GM21576 (cell line): ENCODE results near the gene FN3K.

Experiments
- ATAC-seq: cut with Tn5 transposase; IDR thresholded peaks from one replicate; pipeline ENCODE4 v1.9.1; 2021; ENCODE audit warnings: mild to moderate bottlenecking, moderate library complexity; ENCODE audit not compliant: unreplicated experiment

Gene FN3K

DNA sequence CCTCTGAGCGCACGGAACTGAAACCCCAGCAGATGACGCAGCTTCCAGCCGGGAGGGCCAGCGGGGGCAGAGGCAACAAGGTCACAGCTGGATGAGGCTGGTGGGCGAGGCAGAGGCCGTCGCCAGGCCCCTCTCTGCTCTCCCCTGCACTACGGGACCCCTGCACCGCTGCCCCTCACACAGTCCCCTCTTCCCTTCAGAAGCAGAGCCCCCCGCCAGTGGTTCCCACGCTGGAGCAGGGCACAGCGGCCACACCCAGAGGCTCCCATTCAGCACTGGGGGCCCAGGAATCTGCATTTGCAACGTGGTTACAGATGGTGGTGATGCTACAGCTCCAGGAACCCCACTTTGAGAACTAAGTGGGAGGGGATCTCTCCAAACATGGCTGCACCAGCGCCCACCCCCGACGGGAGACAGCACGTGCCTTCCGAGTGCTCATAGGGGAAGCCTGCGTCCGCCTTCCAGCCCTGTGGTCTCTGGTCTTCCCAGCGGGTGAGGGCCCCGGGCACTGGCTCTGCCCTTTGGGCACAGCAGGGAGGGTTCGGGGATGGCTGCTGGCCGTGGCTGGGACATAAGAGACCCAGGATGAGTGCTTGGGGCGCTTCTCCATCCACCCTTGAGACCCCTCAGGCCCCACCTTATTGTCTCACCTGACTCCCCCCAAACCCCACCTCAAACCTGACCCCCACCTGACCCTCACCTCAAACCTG lies 32.2 kb upstream of the FN3K start:
- ATAC-seq, result no peak

- ATAC-seq, result no peak
Measured at GRCh38 chr17:82703935-82704865, 31.2 kb upstream of the FN3K start.

DNA sequence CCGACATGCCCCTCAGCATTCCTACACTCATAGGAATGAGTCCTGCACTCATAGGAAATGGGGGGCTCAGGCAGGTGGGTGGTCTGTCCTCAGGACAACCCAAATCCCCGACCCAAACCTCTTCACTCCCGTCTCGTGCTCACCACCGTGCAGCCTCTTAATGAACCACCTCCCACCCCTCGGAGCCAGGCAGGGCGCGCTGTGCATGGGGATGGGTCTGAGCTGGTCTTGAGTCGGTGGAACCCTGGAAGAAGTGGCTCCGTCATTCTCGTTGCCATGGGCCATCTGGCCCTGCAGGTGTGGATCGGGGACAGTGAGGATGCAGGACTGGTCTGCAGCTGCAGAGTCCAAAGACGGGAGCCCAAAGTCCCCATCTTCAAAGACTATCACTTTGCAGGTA lies 30.5 kb upstream of the FN3K start:
- ATAC-seq, result no peak

GRCh38 chr17:82705756-82706155 lies 29.7 kb upstream of the FN3K start:
- ATAC-seq, result no peak

GRCh38 chr17:82709024-82709675 lies 26.3 kb upstream of the FN3K start:
- ATAC-seq, result no peak

DNA sequence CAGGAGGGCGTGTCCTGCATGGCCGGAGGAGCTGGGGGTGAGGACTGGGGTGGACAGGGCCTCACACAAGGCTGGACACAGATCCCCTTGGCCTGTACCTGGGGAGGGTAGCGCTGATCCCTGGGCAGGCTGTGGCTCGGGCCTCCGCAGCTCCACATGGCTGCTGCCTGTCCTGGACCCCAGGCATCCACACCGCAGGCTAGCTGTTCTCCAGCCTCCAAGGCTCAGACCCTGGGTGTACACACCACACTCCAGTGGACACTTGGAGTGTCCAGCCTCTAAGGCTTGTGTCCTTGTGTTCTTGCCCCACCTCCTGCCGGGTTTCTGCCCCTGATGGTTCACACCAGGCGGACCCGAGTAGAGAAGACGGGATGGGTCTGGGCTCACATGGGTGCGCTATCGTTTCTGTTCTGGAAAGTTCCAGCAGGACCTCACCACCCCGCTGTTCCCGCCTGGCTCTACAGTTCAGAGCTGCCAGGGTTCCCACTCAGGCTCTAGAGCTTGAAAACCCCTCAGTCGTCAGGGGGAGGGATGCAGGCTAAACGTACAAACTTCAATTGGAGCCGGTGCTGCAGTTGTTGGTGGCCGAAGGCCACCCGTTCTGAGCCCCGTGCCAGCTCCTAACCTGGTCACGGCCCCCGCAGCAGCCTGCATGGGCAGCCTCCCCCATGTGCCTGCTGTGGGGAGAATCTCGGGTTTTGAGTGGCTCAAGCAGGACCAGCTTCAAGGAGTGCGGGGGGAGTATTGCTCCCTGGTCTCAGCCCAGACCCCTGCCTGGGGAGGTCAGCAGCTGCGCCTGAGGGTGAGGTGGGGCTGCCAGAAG lies 25.5 kb upstream of the FN3K start:
- no peak for ATAC-seq

DNA sequence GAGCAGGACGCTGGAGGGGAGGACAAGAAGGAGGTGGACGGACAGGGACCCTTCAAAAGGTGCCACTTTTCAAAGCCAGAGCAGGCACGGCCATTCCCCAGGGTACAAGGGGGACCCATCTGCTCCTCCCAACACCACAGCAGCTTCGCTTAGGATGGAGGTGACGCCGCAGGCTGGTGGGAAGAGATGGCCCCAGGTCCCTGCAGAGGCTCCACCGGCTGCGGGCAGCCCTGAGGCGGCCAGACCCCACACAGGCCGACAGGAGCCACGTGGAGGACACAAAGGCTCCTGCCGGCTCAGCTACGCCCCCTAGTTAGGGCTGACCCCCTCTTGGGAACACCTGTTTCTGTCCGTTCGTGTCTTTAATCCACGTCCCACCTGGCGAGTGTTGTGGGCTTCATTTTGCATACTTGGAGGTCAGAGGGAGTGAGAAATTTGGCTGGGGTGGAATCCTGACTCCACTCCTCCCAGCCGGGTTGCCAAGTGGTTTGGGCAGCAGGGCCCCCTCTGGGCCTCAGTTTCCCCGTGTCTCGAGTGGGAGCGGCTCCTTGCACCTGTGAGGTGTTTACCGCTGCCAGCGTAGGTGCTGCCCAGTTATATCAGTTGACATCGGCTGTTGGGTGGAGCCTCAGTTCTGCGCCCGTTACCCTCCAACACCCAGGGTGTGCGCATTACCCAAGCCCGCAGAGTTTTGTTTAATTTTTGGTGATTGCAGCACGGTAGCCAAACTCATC lies 24.7 kb upstream of the FN3K start:
- ATAC-seq, result no peak

DNA sequence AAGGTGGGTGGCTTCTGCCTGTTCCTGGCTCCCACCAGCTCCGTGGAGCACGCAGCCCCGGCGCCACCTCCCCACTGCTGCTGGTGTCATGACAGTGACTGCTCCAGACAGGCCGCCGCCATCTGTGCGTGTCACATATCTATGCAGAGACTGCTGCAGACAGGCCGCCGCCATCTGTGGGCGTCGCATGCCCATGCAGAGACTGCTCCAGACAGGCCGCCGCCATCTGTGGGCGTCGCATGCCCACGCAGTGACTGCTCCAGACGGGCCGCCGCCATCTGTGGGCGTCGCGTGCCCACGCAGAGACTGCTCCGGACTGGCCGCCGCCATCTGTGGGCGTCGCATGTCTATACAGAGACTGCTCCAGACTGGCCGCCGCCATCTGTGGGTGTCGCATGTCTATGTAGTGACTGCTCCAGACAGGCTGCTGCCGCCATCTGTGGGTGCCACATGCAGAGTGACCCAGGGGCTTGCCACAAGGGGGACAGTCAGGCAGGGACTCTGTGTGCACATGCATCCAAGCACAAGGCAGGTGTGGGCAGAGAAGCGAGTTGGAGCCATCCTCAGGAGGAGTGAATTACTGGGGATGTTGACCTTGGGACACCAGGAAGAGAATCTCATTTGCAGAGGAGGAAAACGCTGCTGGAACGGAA lies 22.2 kb upstream of the FN3K start:
- no peak for ATAC-seq

DNA sequence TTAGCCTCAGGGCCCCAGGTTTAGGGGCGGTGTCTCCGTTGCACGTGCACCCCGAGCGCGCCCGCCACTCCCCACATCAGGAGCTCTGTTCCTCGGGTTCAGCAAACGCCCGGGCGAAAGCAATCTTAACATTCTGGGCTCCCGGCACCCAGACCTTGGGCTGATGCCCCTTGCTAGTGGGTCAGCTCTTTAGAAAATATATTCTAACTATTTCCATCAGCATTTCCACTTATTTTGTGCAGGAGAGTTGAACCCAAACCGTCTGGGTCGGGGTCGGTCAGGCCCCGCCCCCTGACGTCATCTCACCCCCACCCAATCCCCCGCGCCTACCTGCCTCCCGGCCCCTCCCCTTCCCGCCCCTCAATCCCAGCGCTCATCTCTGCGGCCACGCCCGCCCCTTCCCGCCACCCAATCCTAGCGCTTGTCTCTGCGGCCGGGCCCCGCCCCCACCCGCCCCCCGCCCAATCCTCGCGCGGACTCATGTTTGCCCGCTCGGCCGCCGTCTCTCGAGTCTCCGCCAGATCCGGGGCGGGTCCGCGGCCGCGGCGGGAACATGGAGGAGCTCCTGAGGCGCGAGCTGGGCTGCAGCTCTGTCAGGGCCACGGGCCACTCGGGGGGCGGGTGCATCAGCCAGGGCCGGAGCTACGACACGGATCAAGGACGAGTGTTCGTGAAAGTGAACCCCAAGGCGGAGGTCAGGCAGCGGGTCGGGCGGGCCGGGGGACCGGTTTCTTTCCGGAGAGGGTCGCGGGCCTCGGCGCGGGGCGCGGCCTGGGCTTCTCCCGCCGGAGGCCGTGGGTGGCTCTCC lies 19.0 kb upstream of the FN3K start, which contains the start of gene FN3KRP:
Gene FN3KRP (plus strand): TSS at position 504 of the 808 bp plus-strand sequence. CDS start 50 bp downstream, at position 554.
- peak; percentile 72 for ATAC-seq

DNA sequence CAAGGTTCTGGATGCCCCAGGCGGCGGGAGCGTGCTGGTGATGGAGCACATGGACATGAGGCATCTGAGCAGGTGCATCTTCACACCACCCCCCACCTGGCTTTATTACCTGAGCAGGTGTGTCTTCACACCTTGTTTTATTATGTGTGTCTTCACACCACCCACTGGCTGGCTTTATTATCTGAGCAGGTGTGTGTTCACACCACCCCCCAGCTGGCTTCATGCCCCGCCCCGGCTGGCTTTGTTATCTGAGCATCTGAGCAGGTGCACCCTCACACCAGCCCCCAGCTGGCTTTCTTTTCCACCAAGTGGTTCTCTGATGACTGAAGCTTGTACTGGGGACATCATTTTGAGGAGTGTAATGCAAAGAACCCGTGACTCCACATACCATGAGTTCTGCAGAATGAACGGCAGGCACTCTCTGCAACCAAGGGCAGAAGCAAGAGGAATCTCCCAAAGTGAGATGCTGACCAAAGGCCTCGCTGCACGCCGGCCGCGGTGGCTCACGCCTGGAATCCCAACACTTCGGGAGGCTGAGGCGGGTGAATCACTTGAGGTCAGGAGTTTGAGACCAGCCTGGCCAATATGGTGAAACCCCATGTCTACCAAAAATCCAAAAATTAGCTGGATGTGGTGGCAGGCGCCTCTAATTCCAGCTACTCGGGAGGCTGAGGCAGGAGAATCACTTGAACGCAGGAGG lies 16.3 kb upstream of the FN3K start:
- no peak for ATAC-seq

DNA sequence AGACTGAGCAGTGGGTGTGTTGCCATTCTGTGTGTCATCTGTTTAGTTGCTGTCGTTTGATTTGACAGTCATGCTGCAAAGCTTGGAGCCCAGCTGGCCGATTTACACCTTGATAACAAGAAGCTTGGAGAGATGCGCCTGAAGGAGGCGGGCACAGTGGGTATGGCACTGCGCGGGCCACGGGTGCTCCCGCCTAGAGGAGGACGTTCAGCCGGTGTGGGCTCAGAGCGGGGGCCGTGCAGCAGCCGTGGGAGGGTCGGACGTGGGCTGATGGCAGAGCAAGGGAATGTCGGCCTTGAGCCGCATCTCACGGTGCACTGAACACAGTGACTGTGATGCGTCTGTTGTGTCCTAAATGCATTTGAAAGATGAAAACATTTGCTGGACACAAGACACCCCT lies 15.2 kb upstream of the FN3K start:
- no peak for ATAC-seq

GRCh38 chr17:82722341-82723013 lies 12.9 kb upstream of the FN3K start:
- ATAC-seq, result no peak

DNA sequence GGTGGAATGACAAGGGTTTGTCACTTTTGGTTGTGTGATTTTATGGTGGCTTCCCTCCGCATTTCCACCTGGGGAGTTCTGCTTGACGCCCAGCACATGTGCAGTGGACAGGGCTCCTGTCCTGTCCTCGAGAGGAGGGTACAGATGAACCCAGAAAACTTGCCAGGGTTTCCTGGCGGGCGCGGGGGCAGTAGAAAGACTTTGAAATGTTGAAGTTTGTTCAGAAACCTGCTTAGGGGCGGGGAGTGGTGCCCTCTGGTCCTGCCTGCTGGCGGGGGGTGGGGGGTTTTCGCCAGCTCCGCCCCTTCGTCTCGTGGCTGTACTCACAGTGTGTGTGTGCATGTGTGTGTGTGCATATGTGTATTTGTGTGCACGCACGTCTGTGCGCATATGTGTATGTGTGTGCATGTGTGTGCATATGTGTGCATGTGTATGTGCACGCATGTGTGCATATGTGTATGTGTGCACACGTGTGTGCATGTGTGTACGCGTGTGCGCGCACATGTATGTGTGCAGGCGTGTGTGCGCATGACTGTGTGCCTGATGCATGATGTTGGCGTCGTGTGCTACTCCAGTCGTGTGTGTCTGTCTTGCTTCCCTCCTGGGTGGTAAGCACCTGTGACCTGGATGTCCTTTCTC lies 12.1 kb upstream of the FN3K start:
- ATAC-seq, result no peak

DNA sequence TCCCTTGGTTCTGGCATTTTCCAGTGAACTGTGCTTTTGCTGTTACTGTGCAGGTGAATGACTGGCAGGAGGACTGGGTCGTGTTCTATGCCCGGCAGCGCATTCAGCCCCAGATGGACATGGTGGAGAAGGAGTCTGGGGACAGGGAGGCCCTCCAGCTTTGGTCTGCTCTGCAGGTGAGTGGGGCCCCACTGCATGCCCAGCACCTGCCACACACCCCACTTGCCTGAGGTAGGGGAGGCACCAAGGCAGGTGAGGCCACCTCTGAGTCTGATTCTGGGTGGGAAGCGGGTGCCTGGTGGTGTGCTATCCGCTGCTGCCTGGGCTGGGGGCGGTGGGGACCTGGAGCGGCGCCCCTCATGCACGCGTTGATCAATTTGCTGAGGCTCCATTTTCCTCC lies 9.0 kb upstream of the FN3K start:
- ATAC-seq, result no peak

- ATAC-seq, result no peak
Measured at GRCh38 chr17:82729479-82730260, 5.7 kb upstream of the FN3K start.

DNA sequence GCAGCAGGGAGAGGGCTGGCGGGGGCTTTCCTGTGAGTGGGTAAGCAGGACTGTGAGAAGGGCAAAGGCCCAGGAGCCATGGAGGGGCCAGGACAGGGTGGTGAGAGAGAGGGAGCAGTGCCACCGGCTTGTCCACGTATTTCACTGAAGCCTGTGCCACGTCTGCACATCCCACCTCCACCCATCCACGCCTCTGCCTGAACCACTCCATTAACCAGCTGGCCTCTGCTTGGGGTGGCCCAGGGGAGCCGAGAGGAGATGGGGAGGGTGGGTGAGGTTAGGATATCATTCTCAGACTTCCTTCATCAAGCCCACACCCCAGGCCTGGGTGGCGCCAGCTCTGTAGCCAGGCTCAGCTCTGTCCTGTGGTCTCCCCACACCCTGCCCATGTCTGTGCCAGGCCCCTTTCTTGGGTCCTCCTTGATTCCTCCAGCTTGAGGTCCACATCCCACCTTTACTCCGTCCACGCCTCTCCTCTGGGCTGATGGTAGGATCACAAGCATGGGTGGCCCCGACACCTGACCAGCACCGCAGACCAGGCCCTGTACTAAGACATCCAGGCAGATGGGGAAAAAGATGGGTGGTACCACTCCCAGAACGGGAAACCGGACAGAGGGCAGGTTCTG lies 3.2 kb upstream of the FN3K start:
- ATAC-seq, result no peak
